Measurements from ENCODE around the gene DMRT2.

DNA sequence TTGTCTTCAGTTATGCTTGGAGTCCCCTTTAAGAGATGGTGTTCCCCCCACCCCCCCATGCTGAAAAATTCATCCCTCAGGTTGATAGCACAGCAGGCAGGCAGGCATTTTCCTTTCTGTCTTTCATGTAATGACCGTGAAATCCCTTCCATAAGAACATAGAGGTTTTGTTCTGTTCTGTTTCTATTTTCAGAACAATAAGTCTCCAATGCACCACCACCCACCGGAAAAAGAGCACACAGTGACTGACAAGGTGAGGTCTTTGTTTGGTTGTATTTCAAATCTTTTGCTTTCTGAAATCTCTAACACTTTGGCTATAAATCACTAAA, 52.4 kb downstream of the DMRT2 start:
- TF ChIP-seq, protein P1, sequence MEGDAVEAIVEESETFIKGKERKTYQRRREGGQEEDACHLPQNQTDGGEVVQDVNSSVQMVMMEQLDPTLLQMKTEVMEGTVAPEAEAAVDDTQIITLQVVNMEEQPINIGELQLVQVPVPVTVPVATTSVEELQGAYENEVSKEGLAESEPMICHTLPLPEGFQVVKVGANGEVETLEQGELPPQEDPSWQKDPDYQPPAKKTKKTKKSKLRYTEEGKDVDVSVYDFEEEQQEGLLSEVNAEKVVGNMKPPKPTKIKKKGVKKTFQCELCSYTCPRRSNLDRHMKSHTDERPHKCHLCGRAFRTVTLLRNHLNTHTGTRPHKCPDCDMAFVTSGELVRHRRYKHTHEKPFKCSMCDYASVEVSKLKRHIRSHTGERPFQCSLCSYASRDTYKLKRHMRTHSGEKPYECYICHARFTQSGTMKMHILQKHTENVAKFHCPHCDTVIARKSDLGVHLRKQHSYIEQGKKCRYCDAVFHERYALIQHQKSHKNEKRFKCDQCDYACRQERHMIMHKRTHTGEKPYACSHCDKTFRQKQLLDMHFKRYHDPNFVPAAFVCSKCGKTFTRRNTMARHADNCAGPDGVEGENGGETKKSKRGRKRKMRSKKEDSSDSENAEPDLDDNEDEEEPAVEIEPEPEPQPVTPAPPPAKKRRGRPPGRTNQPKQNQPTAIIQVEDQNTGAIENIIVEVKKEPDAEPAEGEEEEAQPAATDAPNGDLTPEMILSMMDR (IDR thresholded peaks at IDR 0.05; ENCODE audit: low read depth, low read length, poor library complexity, severe bottlenecking): no peak
- TF ChIP-seq EZH2phosphoT487 (IDR thresholded peaks at IDR 0.05; ENCODE audit: borderline replicate concordance, low read length): no peak

All from DOHH2 (cell line).